Right hindlimb (tissue), 1 donor: ENCODE data around the gene SPINK7.

ENCODE experiments used
- DNase-seq: peaks from one replicate; pipeline ENCODE4 v3.0.0-alpha.2; 2018

Gene SPINK7

GRCh38 chr5:148343603-148344487 is 31.6 kb downstream of the SPINK7 start:
- DNase-seq, result no peak

- DNase-seq, result no peak
Observed at GRCh38 chr5:148347706-148348105, 35.5 kb downstream of the SPINK7 start.

- DNase-seq, result no peak
Observed at GRCh38 chr5:148352696-148353095, 40.5 kb downstream of the SPINK7 start.

GRCh38 chr5:148353634-148354033 is 41.4 kb downstream of the SPINK7 start:
- no peak for DNase-seq

- DNase-seq, result no peak
Observed at GRCh38 chr5:148364343-148364742, 52.1 kb downstream of the SPINK7 start.
